ENCODE results near the gene SLC17A9. TPM values are rescaled to one million over a fixed set of nuclear protein-coding genes. Genes with fewer than 3 reads are reported as not detected.

The SLC17A9 gene
- total RNA-seq, 4 donors from 2014 or later = 1.6 to 10.7 (median 2.5) TPM

DNA sequence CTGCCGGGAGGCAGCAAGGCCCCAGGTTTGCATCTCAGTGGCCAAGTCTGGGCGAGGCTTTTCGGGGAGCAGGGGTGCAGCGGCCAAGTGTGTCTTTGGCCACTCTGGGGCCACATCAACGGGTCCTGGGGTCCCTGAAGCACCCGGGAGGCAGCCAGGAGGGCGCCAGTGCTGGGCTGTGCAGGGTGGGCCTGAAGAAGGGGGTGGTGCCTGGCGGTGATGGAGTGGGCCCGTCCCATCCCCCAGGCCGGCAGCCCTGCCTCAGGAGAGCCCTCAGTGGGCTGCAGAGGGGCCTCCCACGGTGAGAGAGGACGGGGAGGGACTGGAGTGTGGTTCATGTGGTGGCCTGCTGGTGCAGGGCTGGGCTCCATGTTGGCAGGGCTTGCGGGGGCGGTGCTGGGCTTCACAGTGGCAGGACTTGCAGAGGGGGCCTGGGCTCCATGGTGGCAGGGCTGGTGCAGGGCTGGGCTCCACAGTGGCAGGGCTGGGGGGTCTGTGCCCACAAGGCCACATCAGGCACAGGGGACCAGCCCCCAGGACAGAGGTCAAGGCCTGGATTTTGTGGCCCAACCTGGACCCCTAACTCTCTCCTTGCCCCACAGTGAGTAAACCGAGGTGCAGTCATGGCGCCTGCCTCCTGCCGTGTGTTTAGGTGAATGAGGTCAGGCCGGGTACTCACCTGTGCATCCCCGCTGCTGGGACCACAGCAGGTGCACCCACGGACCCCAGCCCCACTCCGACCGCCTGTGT, 64.7 kb downstream of the SLC17A9 start:
- DNase-seq (ENCODE audit: low spot score) = no peak
- no peak for ATAC-seq (ENCODE audit: low FRiP score)
- TF ChIP-seq, protein P1, sequence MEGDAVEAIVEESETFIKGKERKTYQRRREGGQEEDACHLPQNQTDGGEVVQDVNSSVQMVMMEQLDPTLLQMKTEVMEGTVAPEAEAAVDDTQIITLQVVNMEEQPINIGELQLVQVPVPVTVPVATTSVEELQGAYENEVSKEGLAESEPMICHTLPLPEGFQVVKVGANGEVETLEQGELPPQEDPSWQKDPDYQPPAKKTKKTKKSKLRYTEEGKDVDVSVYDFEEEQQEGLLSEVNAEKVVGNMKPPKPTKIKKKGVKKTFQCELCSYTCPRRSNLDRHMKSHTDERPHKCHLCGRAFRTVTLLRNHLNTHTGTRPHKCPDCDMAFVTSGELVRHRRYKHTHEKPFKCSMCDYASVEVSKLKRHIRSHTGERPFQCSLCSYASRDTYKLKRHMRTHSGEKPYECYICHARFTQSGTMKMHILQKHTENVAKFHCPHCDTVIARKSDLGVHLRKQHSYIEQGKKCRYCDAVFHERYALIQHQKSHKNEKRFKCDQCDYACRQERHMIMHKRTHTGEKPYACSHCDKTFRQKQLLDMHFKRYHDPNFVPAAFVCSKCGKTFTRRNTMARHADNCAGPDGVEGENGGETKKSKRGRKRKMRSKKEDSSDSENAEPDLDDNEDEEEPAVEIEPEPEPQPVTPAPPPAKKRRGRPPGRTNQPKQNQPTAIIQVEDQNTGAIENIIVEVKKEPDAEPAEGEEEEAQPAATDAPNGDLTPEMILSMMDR (IDR thresholded peaks at IDR 0.05) = no peak

DNA sequence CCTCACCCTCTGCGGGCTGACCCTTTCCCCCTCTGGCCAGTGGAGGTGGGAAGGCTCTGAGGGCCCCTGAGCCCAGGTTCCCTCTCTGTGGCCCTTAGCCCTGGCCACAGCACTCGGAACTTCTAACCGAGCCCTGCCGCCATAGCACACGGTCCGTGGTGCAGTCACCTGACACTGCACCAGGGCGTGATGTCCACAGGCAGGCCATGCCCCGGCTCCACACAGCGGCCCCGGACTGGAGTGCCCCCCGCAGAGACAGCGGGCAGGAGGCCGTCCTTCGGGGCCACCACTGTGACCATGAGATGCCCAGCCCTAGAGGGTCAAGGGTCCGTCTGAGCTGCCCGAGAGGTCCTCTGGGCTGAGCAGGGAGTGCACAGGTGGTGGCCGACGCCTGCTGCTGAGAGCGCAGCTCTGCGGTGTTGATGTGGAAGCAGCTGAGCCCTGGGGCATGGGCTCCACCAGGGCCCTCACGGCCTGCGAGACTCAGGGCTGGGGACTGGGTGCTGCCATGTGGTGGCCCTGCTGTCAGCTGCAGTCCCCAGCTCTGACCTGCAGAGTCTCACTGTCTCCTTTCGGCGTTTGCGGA, 65.4 kb downstream of the SLC17A9 start:
- TF ChIP-seq, protein P1 (IDR thresholded peaks at IDR 0.05) = no peak
- ATAC-seq (ENCODE audit: low FRiP score) = no peak
- DNase-seq (ENCODE audit: low spot score) = no peak

Other genes starting within 250 kb of the SLC17A9 start
- gene NTSR1, start 243.9 kb upstream of the SLC17A9 start, total RNA-seq = under 1 TPM in 2 of 4 donors, not detected in 2; 0.24 to 0.25 TPM
- 10 to 100 TPM in 2 of 4 donors, 1 to 10 TPM in 2; 8.0 to 10.4 (median 9.1) TPM for gene MRGBP, start 156.2 kb upstream of the SLC17A9 start, total RNA-seq
- 10 to 100 TPM; 34.0 to 84.2 (median 52.8) TPM for gene OGFR, start 147.9 kb upstream of the SLC17A9 start, total RNA-seq
- gene COL9A3, start 135.7 kb upstream of the SLC17A9 start, total RNA-seq = 1 to 10 TPM; 2.3 to 6.3 (median 3.6) TPM
- gene TCFL5, start 90.9 kb upstream of the SLC17A9 start, total RNA-seq = 1 to 10 TPM; 6.1 to 7.7 (median 6.3) TPM
- gene DIDO1, start 26.2 kb upstream of the SLC17A9 start, total RNA-seq = 10 to 100 TPM; 40.6 to 64.4 (median 54.1) TPM
- 10 to 100 TPM; 21.7 to 33.4 (median 25.5) TPM for gene GID8, start 14.6 kb upstream of the SLC17A9 start, total RNA-seq
- not detected for gene BHLHE23, start 54.3 kb downstream of the SLC17A9 start, total RNA-seq

Data from omental fat pad (tissue), 4 donors.